Esophagus muscularis mucosa (tissue), 4 donors: ENCODE data around the gene ASAP3. TPM values are rescaled to one million over a fixed set of nuclear protein-coding genes. Genes with fewer than 3 reads are reported as not detected.
A peak's percentile ranks its signal among the peaks of the same experiment; 100 is the strongest.

Source experiments
- DNase-seq: peaks from one replicate; pipeline ENCODE4 v3.0.0-alpha.2; 2017; ENCODE audit errors: extremely low spot score
- H3K27ac ChIP-seq, 4 donors: fragments of 200-600 bp; sonication (generic); replicated peaks in 1 of 4; 1 replicate in 3 of 4; 2 replicates in 1 of 4; pipeline ENCODE4 v1.5.1; 2016 to 2019; ENCODE audit warnings: mild to moderate bottlenecking in 1 of 4
- H3K27me3 ChIP-seq, 4 donors: fragments of 200-600 bp; sonication (generic); one replicate each; pipeline versions ENCODE4 v1.5.1 to v1.6.0; 2016 to 2019
- H3K36me3 ChIP-seq, 4 donors: fragments of 200-600 bp; sonication (generic); one replicate each; pipeline ENCODE4 v1.5.1; 2016 to 2019
- H3K4me1 ChIP-seq, 4 donors: fragments of 200-600 bp; sonication (generic); one replicate each; pipeline ENCODE4 v1.5.1; 2016 to 2019
- H3K4me3 ChIP-seq, 4 donors: fragments of 200-600 bp; sonication (generic); 1 replicate in 2 of 4; 2 replicates in 2 of 4; pipeline ENCODE4 v1.5.1; 2016 to 2019; ENCODE audit warnings: mild to moderate bottlenecking in 4 of 4, moderate library complexity in 1 of 4
- H3K9me3 ChIP-seq, 4 donors: fragments of 200-600 bp; sonication (generic); 1 replicate in 3 of 4; 2 replicates in 1 of 4; pipeline ENCODE4 v1.5.1; 2016 to 2019
- EP300 ChIP-seq: sonication (generic); formaldehyde crosslinking; IDR thresholded peaks from one replicate; pipeline ENCODE4 v1.6.1; 2017; ENCODE audit warnings: antibody characterized with exemption
- POLR2A ChIP-seq: fragments of 450-650 bp; IDR thresholded peaks from one replicate; pipeline ENCODE4 v1.6.1; 2017; ENCODE audit warnings: antibody characterized with exemption, moderate library complexity, mild to moderate bottlenecking, low read depth
- POLR2AphosphoS5 ChIP-seq, 2 donors: sonication (generic); formaldehyde crosslinking; IDR thresholded peaks; one replicate each; pipeline ENCODE4 v1.6.1; 2017; ENCODE audit warnings: antibody characterized with exemption in 2 of 2
- WGBS: methylation state at CpG from one replicate; pipeline ENCODE4 v1.1.5; 2018; 5-methylcytosine and 5-hydroxymethylcytosine counted together
- intact Hi-C: fragments of 100-400 bp; cut with DNase I; formaldehyde crosslinking; loops from one replicate; pipeline ENCODE4 v1.15.1; 2023
- total RNA-seq, 4 donors: library from RNA; depleted of rRNA; stranded (reverse); fragments of >200 nt; gene quantifications; one replicate each; pipeline versions ENCODE4 v1.1.0 to v1.2.1, GENCODE V29; 2016
- TF ChIP-seq, protein P1 (sequence below), 3 experiments: fragments of 200-600 bp in 2 of 3; fragments of 450-650 bp in 1 of 3; sonication (generic) in 2 of 3; IDR thresholded peaks; one replicate each; pipeline ENCODE4 v1.5.1; 2017 to 2019; ENCODE audit warnings: antibody characterized with exemption in 3 of 3, mild to moderate bottlenecking in 2 of 3, moderate library complexity in 1 of 3

Gene ASAP3
- total RNA-seq, 4 donors from 2014 or later, result 25.3 to 32.8 (median 27.9) TPM

DNA sequence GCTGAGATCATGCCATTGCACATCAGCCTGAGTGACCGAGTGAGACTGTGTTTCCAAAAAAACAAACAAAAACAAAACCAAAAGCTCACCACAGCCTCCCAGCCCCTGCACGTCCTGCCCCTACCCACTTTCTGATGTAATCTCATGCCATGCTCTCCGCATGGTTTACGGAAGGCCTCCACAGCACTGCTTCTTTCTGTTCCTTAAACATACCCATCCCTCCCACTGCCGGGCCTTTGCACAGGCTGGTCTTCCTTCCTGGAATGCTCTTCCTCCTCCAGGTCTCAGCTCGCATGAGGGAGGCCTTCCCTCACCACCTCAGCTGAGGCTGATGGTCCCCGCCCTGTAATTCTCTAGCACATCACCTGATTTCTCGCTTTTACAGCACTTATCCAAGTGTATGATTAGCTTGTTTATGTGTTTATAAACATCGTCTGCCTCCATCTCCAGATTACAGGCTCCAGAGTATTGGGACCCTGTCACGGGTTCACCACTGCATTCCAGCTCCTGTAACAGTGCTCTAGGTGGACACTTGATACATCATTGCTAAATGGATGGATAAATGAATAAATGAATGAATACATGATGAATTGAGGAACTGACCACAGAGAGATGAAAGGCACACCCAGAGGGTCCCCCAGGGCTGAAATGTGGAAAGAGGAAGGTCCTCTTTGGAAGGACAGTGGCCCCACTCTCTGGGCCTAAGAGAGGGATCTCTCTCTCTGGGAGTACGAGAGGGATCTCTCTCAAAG lies 81.5 kb downstream of the ASAP3 start:
- TF ChIP-seq EP300, result no peak
- TF ChIP-seq, protein P1, sequence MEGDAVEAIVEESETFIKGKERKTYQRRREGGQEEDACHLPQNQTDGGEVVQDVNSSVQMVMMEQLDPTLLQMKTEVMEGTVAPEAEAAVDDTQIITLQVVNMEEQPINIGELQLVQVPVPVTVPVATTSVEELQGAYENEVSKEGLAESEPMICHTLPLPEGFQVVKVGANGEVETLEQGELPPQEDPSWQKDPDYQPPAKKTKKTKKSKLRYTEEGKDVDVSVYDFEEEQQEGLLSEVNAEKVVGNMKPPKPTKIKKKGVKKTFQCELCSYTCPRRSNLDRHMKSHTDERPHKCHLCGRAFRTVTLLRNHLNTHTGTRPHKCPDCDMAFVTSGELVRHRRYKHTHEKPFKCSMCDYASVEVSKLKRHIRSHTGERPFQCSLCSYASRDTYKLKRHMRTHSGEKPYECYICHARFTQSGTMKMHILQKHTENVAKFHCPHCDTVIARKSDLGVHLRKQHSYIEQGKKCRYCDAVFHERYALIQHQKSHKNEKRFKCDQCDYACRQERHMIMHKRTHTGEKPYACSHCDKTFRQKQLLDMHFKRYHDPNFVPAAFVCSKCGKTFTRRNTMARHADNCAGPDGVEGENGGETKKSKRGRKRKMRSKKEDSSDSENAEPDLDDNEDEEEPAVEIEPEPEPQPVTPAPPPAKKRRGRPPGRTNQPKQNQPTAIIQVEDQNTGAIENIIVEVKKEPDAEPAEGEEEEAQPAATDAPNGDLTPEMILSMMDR (IDR thresholded peaks at IDR 0.05), result no peak
- TF ChIP-seq POLR2A, result no peak
- no peak for TF ChIP-seq POLR2AphosphoS5 (IDR thresholded peaks at IDR 0.05)
- intact Hi-C loops, result loop anchor here (5.0 kb wide), 1 partner anchor 35 kb away; the partner anchor contains the start of gene ZNF436
- Histone ChIP-seq H3K4me1 (peaks cover 31 to 49% (median 42%) of the 10 kb centered on the region in 4 donors), H3K9me3 (no peaks in the 10 kb centered on the region), H3K27me3 (no peaks in the 10 kb centered on the region), H3K4me3 (no peak overlapping the region), H3K27ac (peak overlapping the region; percentile 30 to 75 (median 66)), H3K36me3 (peaks cover 0 to 34% (median 0%) of the 10 kb centered on the region in 4 donors)
- WGBS, result 68% methylated on average over 11 of the region's 11 CpGs
- DNase-seq, result no peak

DNA sequence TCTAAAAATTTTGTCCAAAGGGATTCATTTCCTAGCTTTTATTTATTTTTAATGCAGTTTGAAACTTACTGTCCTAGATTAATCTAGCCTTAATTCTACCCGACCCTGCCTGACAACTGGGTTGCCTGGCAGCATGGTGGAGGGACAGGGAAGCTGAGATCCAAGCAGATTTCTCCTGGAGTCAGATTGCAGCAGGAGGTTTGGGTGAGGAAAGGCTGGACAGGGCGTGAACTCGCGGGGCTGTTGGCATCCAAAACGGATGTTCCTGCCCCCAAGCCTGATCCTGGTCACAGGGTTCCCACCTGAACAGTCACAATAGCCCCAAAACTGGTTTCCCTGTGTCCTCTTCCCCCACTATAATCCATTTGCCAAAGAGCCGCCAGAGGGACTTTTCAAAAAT lies 82.7 kb downstream of the ASAP3 start:
- 78% methylated on average over 6 of the region's 6 CpGs for WGBS
- intact Hi-C loops, result loop anchor here (5.0 kb wide), 1 partner anchor 34 kb away; the partner anchor contains the start of gene ZNF436
- Histone ChIP-seq H3K4me1 (peaks cover 31 to 49% (median 42%) of the 10 kb centered on the region in 4 donors), H3K4me3 (no peak overlapping the region), H3K27ac (peak overlapping the region in 3 of 4 donors; percentile 6 to 75 (median 49)), H3K9me3 (no peaks in the 10 kb centered on the region), H3K36me3 (peaks cover 0 to 41% (median 0%) of the 10 kb centered on the region in 4 donors), H3K27me3 (no peaks in the 10 kb centered on the region)
- TF ChIP-seq, protein P1 (IDR thresholded peaks at IDR 0.05), result no peak
- TF ChIP-seq EP300 (no peak), POLR2A (no peak), POLR2AphosphoS5 (IDR thresholded peaks at IDR 0.05) (no peak)
- no peak for DNase-seq

DNA sequence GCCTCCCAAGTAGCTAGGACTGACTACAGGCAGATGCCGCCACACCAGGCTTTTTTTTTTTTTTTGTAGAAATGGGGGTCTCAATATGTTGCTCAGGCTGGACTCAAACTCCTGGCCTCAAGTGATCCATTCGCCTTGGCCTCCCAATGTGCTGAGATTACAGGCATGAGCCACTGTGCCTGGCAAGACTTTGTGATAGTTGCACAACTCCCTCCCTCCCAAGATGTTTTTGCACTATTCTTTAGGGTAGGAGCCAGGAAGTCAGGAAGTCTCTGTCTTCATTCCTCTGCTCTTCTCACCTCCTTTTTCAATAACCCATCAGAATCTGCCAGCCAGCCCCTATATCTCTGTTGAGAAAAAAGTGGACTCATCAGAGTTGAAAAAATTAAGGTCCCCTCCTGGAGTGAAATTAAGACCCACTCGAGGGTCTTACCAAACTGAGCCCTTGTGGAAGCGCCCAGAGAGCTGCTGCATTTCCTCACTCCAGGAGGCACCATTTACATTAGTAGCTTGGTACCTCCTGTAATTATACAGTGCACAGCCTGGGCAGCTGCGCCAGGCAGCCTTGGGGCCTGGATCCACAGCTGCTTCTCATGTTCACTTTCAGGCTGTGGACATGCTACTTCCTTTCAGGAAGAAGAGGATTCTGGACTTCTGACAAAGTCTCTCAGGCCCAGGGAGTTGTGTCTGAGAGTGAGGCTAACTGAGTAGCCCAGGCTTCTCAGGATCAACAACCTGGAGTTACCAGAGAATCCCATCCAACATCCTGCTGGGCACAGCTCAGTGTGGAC lies 83.5 kb downstream of the ASAP3 start:
- intact Hi-C loops, result loop anchor here (5.0 kb wide), 1 partner anchor 33 kb away; the partner anchor contains the start of gene ZNF436
- Histone ChIP-seq H3K4me1 (peaks cover 33 to 52% (median 44%) of the 10 kb centered on the region in 4 donors), H3K36me3 (peaks cover 0 to 38% (median 0%) of the 10 kb centered on the region in 4 donors), H3K4me3 (no peak overlapping the region), H3K27ac (peak overlapping the region in 3 of 4 donors; percentile 6 to 75 (median 49)), H3K27me3 (no peaks in the 10 kb centered on the region), H3K9me3 (no peaks in the 10 kb centered on the region)
- WGBS, result 87% methylated on average over 5 of the region's 5 CpGs
- no peak for DNase-seq
- no peak for TF ChIP-seq EP300
- peak; percentile 20 to 48 for TF ChIP-seq POLR2AphosphoS5 (IDR thresholded peaks at IDR 0.05)

DNA sequence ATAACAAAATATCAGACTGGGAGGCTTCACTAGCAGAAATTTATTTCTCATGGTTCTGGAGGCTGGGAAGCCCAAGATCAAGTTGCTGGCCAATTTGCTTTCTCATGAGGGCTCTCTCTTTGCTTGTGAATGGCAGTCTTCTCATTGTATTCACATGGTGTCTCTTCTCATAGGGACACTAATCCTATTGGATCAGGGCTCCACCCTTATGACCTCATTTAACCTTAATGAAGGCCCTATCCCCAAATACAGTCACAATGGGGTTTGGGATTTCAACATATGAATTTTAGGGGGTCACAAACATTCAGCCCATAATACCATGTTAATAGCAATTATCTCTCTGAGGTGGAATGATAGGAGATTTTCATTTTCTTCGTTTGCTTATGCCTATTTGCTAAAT lies 84.8 kb downstream of the ASAP3 start:
- Histone ChIP-seq H3K4me1 (peaks cover 42 to 55% (median 50%) of the 10 kb centered on the region in 4 donors), H3K27ac (no peak overlapping the region), H3K9me3 (no peaks in the 10 kb centered on the region), H3K4me3 (no peak overlapping the region), H3K36me3 (peaks cover 0 to 34% (median 0%) of the 10 kb centered on the region in 4 donors), H3K27me3 (no peaks in the 10 kb centered on the region)
- TF ChIP-seq POLR2A, result no peak
- TF ChIP-seq, protein P1 (IDR thresholded peaks at IDR 0.05), result no peak
- TF ChIP-seq EP300, result no peak
- no peak for TF ChIP-seq POLR2AphosphoS5 (IDR thresholded peaks at IDR 0.05)
- WGBS, result 91% methylated on average over 1 of the region's 1 CpG
- intact Hi-C loops, result no loop called here
- DNase-seq, result no peak

DNA sequence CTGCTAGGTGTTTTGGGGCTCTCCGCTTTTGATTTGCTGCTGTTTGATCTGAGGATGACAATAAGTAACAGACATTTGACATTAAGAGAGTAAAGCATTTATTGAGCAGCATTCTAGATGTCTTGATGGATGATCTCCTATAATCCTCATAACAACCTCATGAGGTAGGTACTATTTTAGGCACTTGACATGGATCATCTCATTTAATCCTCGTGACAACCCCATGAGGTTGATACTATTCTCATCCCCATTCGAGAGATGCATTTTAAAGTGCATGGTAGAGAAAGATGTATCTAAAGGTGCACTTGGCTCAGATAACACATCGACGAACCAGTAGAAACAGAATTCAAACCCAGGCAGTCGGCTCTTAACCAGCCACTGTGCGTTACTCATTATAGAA lies 86.1 kb downstream of the ASAP3 start:
- TF ChIP-seq, protein P1 (IDR thresholded peaks at IDR 0.05), result no peak
- no peak for TF ChIP-seq POLR2AphosphoS5 (IDR thresholded peaks at IDR 0.05)
- no peak for TF ChIP-seq POLR2A
- TF ChIP-seq EP300, result no peak
- no peaks in the 10 kb centered on the region for H3K9me3 ChIP-seq
- DNase-seq, result no peak
- peaks cover 39 to 53% (median 48%) of the 10 kb centered on the region in 4 donors for H3K4me1 ChIP-seq
- peaks cover 0 to 41% (median 0%) of the 10 kb centered on the region in 4 donors for H3K36me3 ChIP-seq
- intact Hi-C loops, result no loop called here
- H3K27me3 ChIP-seq, result no peaks in the 10 kb centered on the region
- no peak overlapping the region for H3K4me3 ChIP-seq
- 83% methylated on average over 7 of the region's 7 CpGs for WGBS
- peak overlapping the region in 1 of 4 donors; percentile 8 for H3K27ac ChIP-seq
